HCT116 (cell line): ENCODE measurements around the gene EEPD1. TPM values are rescaled to one million over a fixed set of nuclear protein-coding genes. Genes with fewer than 3 reads are reported as not detected.

Experiments
- ATAC-seq: fragments of 200-7000 bp; cut with Tn5 transposase; 2 replicates; pipeline ENCODE4 v1.9.1; 2020; ENCODE audit warnings: mild to moderate bottlenecking, moderate library complexity
- BruUV-seq: library from RNA; stranded (reverse); fragments of 400-500 nt; replicated peaks from 2 replicates; lab custom pipeline; 2021; lab: Mats Ljungman, UMichigan
- CTCF ChIA-PET: fragments of 300-600 bp; sonication (Branson Sonifier 250); formaldehyde crosslinking; loops from one replicate; lab custom pipeline; 2021; ENCODE audit warnings: antibody characterized with exemption; lab: Charles Lee
- POLR2A ChIA-PET: fragments of 300-600, 350-600 bp; sonication (Branson Sonifier 250); formaldehyde crosslinking; loops from one replicate; lab custom pipeline; 2021; ENCODE audit warnings: antibody characterized with exemption; lab: Charles Lee
- RAD21 ChIA-PET, 2 experiments: fragments of 300-600 bp; sonication (Branson Sonifier 250); formaldehyde crosslinking; loops; one replicate each; lab custom pipeline; 2023; ENCODE audit warnings: low total read pairs in 2 of 2; ENCODE audit not compliant: uncharacterized antibody in 2 of 2, unreplicated experiment in 2 of 2, low non-redundant PET in 1 of 2; lab: Charles Lee
- DNase-seq: peaks from one replicate; pipeline ENCODE4 v3.0.0-alpha.2; 2010; ENCODE audit warnings: low read depth, low spot score
- H2AFZ ChIP-seq: fragments of 200-600 bp; shearing (Covaris generic), sonication (generic); 2 replicates; pipeline ENCODE4 v1.6.1; 2017; ENCODE audit warnings: low read depth, mixed run types, mixed read lengths, antibody characterized with exemption, low read length; ENCODE audit not compliant: poor library complexity, severe bottlenecking
- H3K27ac ChIP-seq: 2 replicates; pipeline ENCODE4 v1.5.1; 2012; ENCODE audit warnings: low read depth, low read length
- H3K27me3 ChIP-seq: fragments of 200-600 bp; sonication (generic); 2 replicates; pipeline ENCODE4 v1.6.1; 2016; ENCODE audit warnings: mixed run types, low read length, mixed read lengths; ENCODE audit not compliant: insufficient read depth
- H3K36me3 ChIP-seq, 2 experiments: fragments of 200-500 bp in 1 of 2; fragments of 200-600 bp in 1 of 2; sonication (Bioruptor generic) in 1 of 2; sonication (generic) in 1 of 2; 2 replicates each; pipeline versions ENCODE4 v1.5.1 to v1.6.1; 2014 to 2016; ENCODE audit warnings: low read length in 2 of 2, inconsistent platforms in 1 of 2, mixed read lengths in 1 of 2, mixed run types in 1 of 2; ENCODE audit not compliant: insufficient read depth in 2 of 2, control insufficient read depth in 1 of 2
- H3K4me1 ChIP-seq, 2 experiments: fragments of 200-600 bp in 1 of 2; sonication (generic) in 1 of 2; 2 replicates each; pipeline versions ENCODE4 v1.5.1 to v1.6.1; 2012 to 2017; ENCODE audit warnings: low read length in 2 of 2, inconsistent platforms in 1 of 2, mild to moderate bottlenecking in 1 of 2, mixed read lengths in 1 of 2, mixed run types in 1 of 2, moderate library complexity in 1 of 2; ENCODE audit not compliant: insufficient read depth in 2 of 2, control insufficient read depth in 1 of 2
- H3K4me2 ChIP-seq: fragments of 200-600 bp; sonication (generic); 2 replicates; pipeline ENCODE4 v1.6.1; 2017; ENCODE audit warnings: mixed run types, low read length, mixed read lengths
- H3K4me3 ChIP-seq, 2 experiments: fragments of 200-600 bp in 1 of 2; sonication (generic) in 1 of 2; replicated peaks in 1 of 2; 2 replicates each; pipeline ENCODE4 v1.5.1; 2011 to 2016; ENCODE audit warnings: low read length in 2 of 2, control low read depth in 1 of 2, low read depth in 1 of 2, mild to moderate bottlenecking in 1 of 2, mixed read lengths in 1 of 2, mixed run types in 1 of 2
- H3K79me2 ChIP-seq: fragments of 200-600 bp; sonication (generic); 2 replicates; pipeline ENCODE4 v1.6.1; 2017; ENCODE audit warnings: mild to moderate bottlenecking, mixed run types, low read length, moderate library complexity, mixed read lengths; ENCODE audit not compliant: insufficient read depth
- H3K9ac ChIP-seq: fragments of 200-600 bp; sonication (generic); 2 replicates; pipeline ENCODE4 v1.6.1; 2016; ENCODE audit warnings: low read length, mixed read lengths
- H3K9me2 ChIP-seq: fragments of 200-600 bp; sonication (generic), shearing (Covaris generic); 2 replicates; pipeline ENCODE4 v1.6.1; 2017; ENCODE audit warnings: mixed run types, mild to moderate bottlenecking, moderate library complexity; ENCODE audit not compliant: insufficient read depth
- H3K9me3 ChIP-seq, 2 experiments: fragments of 200-500 bp in 1 of 2; fragments of 200-600 bp in 1 of 2; sonication (Bioruptor generic) in 1 of 2; sonication (generic) in 1 of 2; 2 replicates each; pipeline ENCODE4 v1.6.1; 2014 to 2017; ENCODE audit warnings: low read length in 2 of 2, mixed read lengths in 2 of 2, inconsistent platforms in 1 of 2, low read depth in 1 of 2, mild to moderate bottlenecking in 1 of 2, mixed run types in 1 of 2, moderate library complexity in 1 of 2; ENCODE audit not compliant: control insufficient read depth in 1 of 2, insufficient read depth in 1 of 2
- H4K20me1 ChIP-seq: fragments of 200-600 bp; sonication (generic), shearing (Covaris generic); 2 replicates; pipeline ENCODE4 v1.6.1; 2017; ENCODE audit warnings: mixed run types, mild to moderate bottlenecking, moderate library complexity; ENCODE audit not compliant: insufficient read depth
- ATF3 ChIP-seq: IDR thresholded peaks from 2 replicates; pipeline ENCODE4 v1.6.1; 2012
- CEBPB ChIP-seq: IDR thresholded peaks from 2 replicates; pipeline ENCODE4 v1.6.1; 2012; ENCODE audit warnings: low read depth
- CTCF ChIP-seq, 3 experiments: fragments of 200-600 bp in 1 of 3; sonication (generic) in 1 of 3; IDR thresholded peaks in 2 of 3; conservative IDR thresholded peaks in 1 of 3; 2 replicates each; pipeline ENCODE4 v1.5.1; 2012 to 2017; ENCODE audit warnings: low read depth in 2 of 3, low read length in 2 of 3, antibody characterized with exemption in 1 of 3, borderline replicate concordance in 1 of 3, control low read depth in 1 of 3, mild to moderate bottlenecking in 1 of 3, mixed read lengths in 1 of 3, mixed run types in 1 of 3, moderate library complexity in 1 of 3; ENCODE audit not compliant: insufficient read depth in 1 of 3
- EGR1 ChIP-seq: IDR thresholded peaks from 2 replicates; pipeline ENCODE4 v1.6.1; 2012; ENCODE audit warnings: low read depth
- ELF1 ChIP-seq: IDR thresholded peaks from 2 replicates; pipeline ENCODE4 v1.6.1; 2012; ENCODE audit warnings: low read depth, borderline replicate concordance
- EZH2 ChIP-seq: fragments of 200-600 bp; sonication (generic); IDR thresholded peaks from 2 replicates; pipeline ENCODE4 v1.6.1; 2017; ENCODE audit warnings: antibody characterized with exemption, mixed run types
- EZH2phosphoT487 ChIP-seq: fragments of 200-600 bp; IDR thresholded peaks from 2 replicates; pipeline ENCODE4 v1.6.1; 2018; ENCODE audit warnings: antibody characterized with exemption, borderline replicate concordance
- FOSL1 ChIP-seq: IDR thresholded peaks from 2 replicates; pipeline ENCODE4 v1.6.1; 2012; ENCODE audit warnings: low read depth
- JUND ChIP-seq: IDR thresholded peaks from 2 replicates; pipeline ENCODE4 v1.6.1; 2012
- MAX ChIP-seq: IDR thresholded peaks from 2 replicates; pipeline ENCODE4 v1.6.1; 2012
- RAD21 ChIP-seq: IDR thresholded peaks from 2 replicates; pipeline ENCODE4 v1.6.1; 2012; ENCODE audit warnings: low read depth, mild to moderate bottlenecking
- SP1 ChIP-seq: IDR thresholded peaks from 2 replicates; pipeline ENCODE4 v1.6.1; 2012; ENCODE audit warnings: low read depth
- YY1 ChIP-seq: IDR thresholded peaks from 2 replicates; pipeline ENCODE4 v1.6.1; 2011; ENCODE audit warnings: low read length, low read depth, moderate library complexity, mild to moderate bottlenecking; ENCODE audit not compliant: insufficient replicate concordance; ENCODE audit errors: extremely low read depth
- ZBTB33 ChIP-seq: IDR thresholded peaks from 2 replicates; pipeline ENCODE4 v1.6.1; 2011; ENCODE audit warnings: mild to moderate bottlenecking, low read length, moderate library complexity; ENCODE audit not compliant: insufficient replicate concordance; ENCODE audit errors: extremely low read depth
- ZFX ChIP-seq: fragments of 450-650 bp; IDR thresholded peaks from 2 replicates; pipeline ENCODE4 v1.6.1; 2017
- ZNF274 ChIP-seq: fragments of 200-500 bp; sonication (Bioruptor generic); IDR thresholded peaks from 2 replicates; pipeline ENCODE4 v1.6.1; 2014; ENCODE audit warnings: mild to moderate bottlenecking, low read depth, low read length, inconsistent platforms
- intact Hi-C: fragments of 100-400 bp; cut with micrococcal nuclease; formaldehyde crosslinking; loops from 2 replicates; pipeline ENCODE4 v1.10.0; 2022
- total RNA-seq: library from RNA; stranded (reverse); gene quantifications from one replicate; pipeline ENCODE4 v1.2.1, GENCODE V29; 2021; ENCODE audit not compliant: unreplicated experiment

Gene EEPD1
- total RNA-seq, 1 experiment from 2014 or later: 4.2 TPM

GRCh38 chr7:36304099-36304425, 151.0 kb downstream of the EEPD1 start:
- Histone ChIP-seq H3K4me1 (peaks cover 28 to 36% of the 10 kb centered on the region in 2 experiments), H3K9ac (no peak overlapping the region), H3K9me3 (no peaks in the 10 kb centered on the region), H4K20me1 (no peaks in the 10 kb centered on the region), H3K36me3 (no peaks in the 10 kb centered on the region), H3K9me2 (no peaks in the 10 kb centered on the region), H2AFZ (no peak overlapping the region), H3K4me3 (0 out of 4 replicates have a peak overlapping the region, but pooled peaks of 1 of the 2 experiments have one; percentile 8), H3K27ac (peak overlapping the region; percentile 56), H3K27me3 (no peaks in the 10 kb centered on the region), H3K79me2 (no peaks in the 10 kb centered on the region), H3K4me2 (peak overlapping the region; percentile 61)
- ChIA-PET POLR2A (no interaction called here), CTCF (interaction anchor here (1.8 kb wide), 1 partner anchor 15 kb away, joined by 15 read pairs; no protein-coding TSS in a partner anchor), RAD21 (interaction anchor here (0.9 to 1.0 kb wide), 2 partner anchors 12 to 15 kb away, joined by 3 to 4 read pairs; no protein-coding TSS in a partner anchor)
- TF ChIP-seq JUND (no peak), CEBPB (no peak), ZNF274 (no peak), CTCF (IDR thresholded peaks at IDR 0.05 in 2 of 3, conservative IDR thresholded peaks at IDR 0.05 in 1 of 3; ENCODE audit: borderline replicate concordance in 1 of 3, insufficient read depth in 1 of 3, low read depth in 2 of 3, low read length in 2 of 3) (no peak), ATF3 (no peak), ELF1 (no peak), YY1 (no peak), SP1 (no peak), EZH2phosphoT487 (no peak), ZFX (no peak), EZH2 (no peak), RAD21 (no peak), FOSL1 (no peak), MAX (no peak), EGR1 (no peak), ZBTB33 (no peak)
- BruUV-seq: no TSS peak
- DNase-seq: no peak
- intact Hi-C loops: no loop called here
- no peak; the same call in 1 of the 2 replicates for ATAC-seq
